Measurements from ENCODE around the gene SLC5A10.

- TF ChIP-seq TAF1 (IDR thresholded peaks at IDR 0.05; ENCODE audit: borderline replicate concordance, low read depth, low read length) = no peak
- TF ChIP-seq POLR2A (IDR thresholded peaks at IDR 0.05; ENCODE audit: low read depth, low read length) = no peak
- TF ChIP-seq POLR2AphosphoS5 (IDR thresholded peaks at IDR 0.05; ENCODE audit: low read depth, low read length) = no peak
Observed at GRCh38 chr17:18991531-18992315, 39.8 kb downstream of the SLC5A10 start.
